ENCODE measurements around the gene CENPP. TPM values are rescaled to one million over a fixed set of nuclear protein-coding genes. Genes with fewer than 3 reads are reported as not detected.
"Not testable (repeated sequence)": the region's sequence is repeated elsewhere in the genome, so short reads cannot be mapped to it uniquely, and the experiment has no call there.

The CENPP gene
- total RNA-seq, 1 donor from 2014 or later = 5.7 TPM

DNA sequence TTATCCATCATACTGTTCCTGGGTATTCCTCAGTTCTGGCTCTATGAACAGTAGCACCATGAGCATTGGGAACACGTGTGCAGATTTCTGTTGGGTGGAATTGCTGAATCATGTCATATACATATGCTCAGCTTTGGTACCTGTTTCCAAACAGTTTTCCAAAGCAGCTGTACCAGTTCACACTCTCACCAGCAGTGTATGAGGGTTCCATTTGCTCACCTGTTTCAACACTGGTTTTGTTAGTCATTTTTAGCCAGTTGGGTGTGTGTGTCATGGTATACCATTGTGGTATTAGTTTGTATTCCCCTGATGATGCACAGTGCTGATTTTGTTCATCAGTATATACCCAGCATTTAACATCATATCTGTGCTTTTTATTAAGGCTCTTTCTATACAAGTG, 266.8 kb downstream of the CENPP start:
- Mint-ChIP-seq H3K27ac (ENCODE audit: unreplicated experiment) (no peak overlapping the region), H3K27me3 (ENCODE audit: unreplicated experiment) (no peaks in the 10 kb centered on the region), H3K4me1 (ENCODE audit: low read depth, unreplicated experiment) (peaks cover 5% of the 10 kb centered on the region), H3K9me3 (ENCODE audit: unreplicated experiment) (no peaks in the 10 kb centered on the region), H3K4me3 (ENCODE audit: unreplicated experiment) (no peak overlapping the region), H3K36me3 (ENCODE audit: unreplicated experiment) (no peaks in the 10 kb centered on the region)
- TF ChIP-seq, protein P1, sequence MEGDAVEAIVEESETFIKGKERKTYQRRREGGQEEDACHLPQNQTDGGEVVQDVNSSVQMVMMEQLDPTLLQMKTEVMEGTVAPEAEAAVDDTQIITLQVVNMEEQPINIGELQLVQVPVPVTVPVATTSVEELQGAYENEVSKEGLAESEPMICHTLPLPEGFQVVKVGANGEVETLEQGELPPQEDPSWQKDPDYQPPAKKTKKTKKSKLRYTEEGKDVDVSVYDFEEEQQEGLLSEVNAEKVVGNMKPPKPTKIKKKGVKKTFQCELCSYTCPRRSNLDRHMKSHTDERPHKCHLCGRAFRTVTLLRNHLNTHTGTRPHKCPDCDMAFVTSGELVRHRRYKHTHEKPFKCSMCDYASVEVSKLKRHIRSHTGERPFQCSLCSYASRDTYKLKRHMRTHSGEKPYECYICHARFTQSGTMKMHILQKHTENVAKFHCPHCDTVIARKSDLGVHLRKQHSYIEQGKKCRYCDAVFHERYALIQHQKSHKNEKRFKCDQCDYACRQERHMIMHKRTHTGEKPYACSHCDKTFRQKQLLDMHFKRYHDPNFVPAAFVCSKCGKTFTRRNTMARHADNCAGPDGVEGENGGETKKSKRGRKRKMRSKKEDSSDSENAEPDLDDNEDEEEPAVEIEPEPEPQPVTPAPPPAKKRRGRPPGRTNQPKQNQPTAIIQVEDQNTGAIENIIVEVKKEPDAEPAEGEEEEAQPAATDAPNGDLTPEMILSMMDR (IDR thresholded peaks at IDR 0.05; ENCODE audit: partially characterized antibody, unreplicated experiment) = no peak
- no peak for DNase-seq

DNA sequence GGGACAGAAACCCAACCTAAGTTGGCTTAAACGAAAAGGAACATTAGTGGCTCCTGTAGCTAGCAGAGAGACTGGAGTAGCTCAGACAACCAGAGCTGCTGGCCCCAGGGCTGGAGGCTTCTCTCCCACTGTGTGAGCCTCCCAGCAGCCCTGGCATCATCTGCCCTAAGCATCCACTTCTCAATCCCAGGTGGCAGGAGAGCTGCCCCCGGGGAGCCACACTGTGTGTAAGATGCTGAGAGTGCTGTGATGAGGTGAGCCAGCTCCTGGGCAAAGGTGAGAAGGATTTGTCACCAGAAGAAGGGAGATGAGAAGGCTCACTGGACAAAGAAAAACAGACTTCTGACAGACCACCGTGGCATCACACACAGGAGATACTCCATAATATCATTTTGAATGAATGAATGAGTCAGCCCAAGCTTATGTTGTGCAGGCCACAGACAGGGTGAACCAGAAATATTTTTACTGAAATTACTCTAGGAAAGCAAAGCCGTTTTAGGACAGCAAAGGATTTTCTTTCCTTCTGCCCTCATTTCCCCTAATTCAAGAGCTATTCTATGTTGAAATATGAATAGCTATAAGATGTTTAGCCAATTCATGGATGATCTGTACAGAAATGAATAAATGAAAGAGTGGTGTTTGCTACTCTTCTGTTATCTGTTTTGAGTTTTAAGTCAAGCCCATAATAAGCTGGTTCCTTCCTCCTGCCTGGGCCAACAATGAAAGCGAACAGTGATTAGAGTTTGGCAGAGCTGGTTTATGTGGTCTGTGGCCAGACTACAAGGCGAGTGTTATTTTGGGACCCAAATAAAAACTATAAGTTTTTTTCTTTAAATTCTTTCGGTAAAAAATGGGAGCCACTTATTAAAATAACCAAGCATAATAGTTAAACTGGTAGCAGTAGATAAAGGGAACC, 267.5 kb downstream of the CENPP start:
- Mint-ChIP-seq H3K36me3 (ENCODE audit: unreplicated experiment) (no peaks in the 10 kb centered on the region), H3K4me1 (ENCODE audit: low read depth, unreplicated experiment) (peaks cover 5% of the 10 kb centered on the region), H3K9me3 (ENCODE audit: unreplicated experiment) (no peaks in the 10 kb centered on the region), H3K27me3 (ENCODE audit: unreplicated experiment) (no peaks in the 10 kb centered on the region), H3K4me3 (ENCODE audit: unreplicated experiment) (no peak overlapping the region), H3K27ac (ENCODE audit: unreplicated experiment) (no peak overlapping the region)
- no peak for DNase-seq
- TF ChIP-seq, protein P1 (IDR thresholded peaks at IDR 0.05; ENCODE audit: partially characterized antibody, unreplicated experiment) = no peak

DNA sequence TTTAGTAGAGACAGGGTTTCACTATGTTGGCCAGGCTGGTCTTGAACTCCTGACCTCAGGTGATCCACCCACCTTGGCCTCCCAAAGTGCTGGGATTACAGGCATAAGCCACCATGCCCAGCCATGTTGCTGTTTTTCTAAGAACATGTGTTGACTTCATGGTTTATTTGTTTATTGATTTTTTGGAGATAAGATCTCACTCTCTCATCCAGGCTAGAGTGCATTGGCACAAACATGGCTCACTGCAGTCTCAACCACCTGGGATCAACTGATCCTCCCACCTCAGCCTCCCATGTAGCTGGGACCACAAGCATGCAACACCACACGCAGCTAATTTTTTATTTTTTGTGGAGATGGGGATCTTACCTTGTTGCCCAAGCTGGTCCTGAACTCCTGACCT, 269.3 kb downstream of the CENPP start:
- DNase-seq; H3K4me3 Mint-ChIP-seq (ENCODE audit: unreplicated experiment); H3K9me3 Mint-ChIP-seq (ENCODE audit: unreplicated experiment); H3K27ac Mint-ChIP-seq (ENCODE audit: unreplicated experiment); H3K27me3 Mint-ChIP-seq (ENCODE audit: unreplicated experiment); H3K4me1 Mint-ChIP-seq (ENCODE audit: low read depth, unreplicated experiment); H3K36me3 Mint-ChIP-seq (ENCODE audit: unreplicated experiment): not testable (repeated sequence)

DNA sequence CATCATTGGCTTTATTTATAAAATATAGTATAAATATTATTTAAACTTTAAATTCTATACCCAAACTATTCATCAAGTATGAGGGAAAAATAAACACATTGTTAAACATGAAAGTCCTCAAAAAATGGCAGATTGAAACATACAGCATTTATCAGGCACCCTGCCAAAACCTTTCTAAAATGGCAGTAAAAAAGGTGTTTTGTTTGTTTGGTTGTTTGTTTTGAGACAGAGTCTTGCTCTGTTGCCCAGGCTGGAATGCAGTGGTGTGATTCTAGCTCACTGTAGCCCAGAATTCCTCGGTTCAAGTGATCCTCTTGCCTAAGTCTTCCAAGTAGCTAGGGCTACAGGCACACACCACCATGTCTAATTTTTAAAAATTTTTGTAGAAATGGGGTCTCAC, 270.2 kb downstream of the CENPP start:
- no peaks in the 10 kb centered on the region for H3K9me3 Mint-ChIP-seq (ENCODE audit: unreplicated experiment)
- peaks cover 3% of the 10 kb centered on the region for H3K4me1 Mint-ChIP-seq (ENCODE audit: low read depth, unreplicated experiment)
- TF ChIP-seq, protein P1 (IDR thresholded peaks at IDR 0.05; ENCODE audit: partially characterized antibody, unreplicated experiment) = no peak
- no peak for DNase-seq
- no peaks in the 10 kb centered on the region for H3K36me3 Mint-ChIP-seq (ENCODE audit: unreplicated experiment)
- H3K4me3 Mint-ChIP-seq (ENCODE audit: unreplicated experiment) = no peak overlapping the region
- peaks cover 1% of the 10 kb centered on the region for H3K27me3 Mint-ChIP-seq (ENCODE audit: unreplicated experiment)
- H3K27ac Mint-ChIP-seq (ENCODE audit: unreplicated experiment) = no peak overlapping the region

DNA sequence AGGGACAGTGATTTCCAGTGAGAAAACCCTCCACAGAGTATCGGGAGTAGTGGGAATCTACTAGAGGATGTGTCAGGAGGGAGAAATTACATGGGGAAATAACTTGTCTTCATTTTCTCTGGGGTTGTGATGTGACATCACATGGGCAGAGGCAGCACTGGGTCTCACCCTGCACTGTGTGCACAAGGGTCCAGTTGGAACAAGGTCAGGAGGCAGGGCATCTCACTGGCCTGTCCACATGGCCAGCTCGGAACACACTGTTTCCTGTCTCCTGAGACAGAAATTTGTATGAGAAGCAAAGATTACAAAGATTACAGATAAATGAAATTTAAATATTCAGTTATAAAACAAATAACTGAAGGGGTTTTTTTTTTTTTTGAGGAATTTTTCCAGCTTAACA, 272.6 kb downstream of the CENPP start:
- H3K4me3 Mint-ChIP-seq (ENCODE audit: unreplicated experiment) = no peak overlapping the region
- H3K36me3 Mint-ChIP-seq (ENCODE audit: unreplicated experiment) = peaks cover 1% of the 10 kb centered on the region
- peaks cover 9% of the 10 kb centered on the region for H3K4me1 Mint-ChIP-seq (ENCODE audit: low read depth, unreplicated experiment)
- TF ChIP-seq, protein P1 (IDR thresholded peaks at IDR 0.05; ENCODE audit: partially characterized antibody, unreplicated experiment) = no peak
- H3K27me3 Mint-ChIP-seq (ENCODE audit: unreplicated experiment) = peaks cover 1% of the 10 kb centered on the region
- H3K9me3 Mint-ChIP-seq (ENCODE audit: unreplicated experiment) = peaks cover 2% of the 10 kb centered on the region
- DNase-seq = no peak
- no peak overlapping the region for H3K27ac Mint-ChIP-seq (ENCODE audit: unreplicated experiment)
